PC-9 (cell line): ENCODE measurements around the gene PTTG1IP. TPM values are rescaled to one million over a fixed set of nuclear protein-coding genes. Genes with fewer than 3 reads are reported as not detected.

ENCODE experiments used
- BruUV-seq: library from RNA; stranded (reverse); fragments of 400-500 nt; replicated peaks from 2 replicates; lab custom pipeline; 2021; lab: Mats Ljungman, UMichigan
- CTCF ChIA-PET: fragments of 300-600 bp; sonication (Branson Sonifier 250); formaldehyde crosslinking; loops from one replicate; lab custom pipeline; 2022; ENCODE audit warnings: antibody characterized with exemption; lab: Charles Lee
- POLR2A ChIA-PET: fragments of 300-600 bp; sonication (Branson Sonifier 250); formaldehyde crosslinking; loops from one replicate; lab custom pipeline; 2022; ENCODE audit warnings: antibody characterized with exemption; ENCODE audit not compliant: unreplicated experiment; lab: Charles Lee
- DNase-seq, 2 experiments: peaks; one replicate each; pipeline versions ENCODE4 v3.0.0 to v3.0.0-alpha.2; 2015 to 2022; ENCODE audit warnings: mixed read lengths in 1 of 2
- H2AFZ ChIP-seq: fragments of 200-600 bp; sonication (generic); 2 replicates; pipeline ENCODE4 v1.8.1; 2017; ENCODE audit warnings: antibody characterized with exemption
- H3F3A ChIP-seq: fragments of 200-600 bp; sonication (generic); 2 replicates; pipeline ENCODE4 v1.8.1; 2017; ENCODE audit warnings: antibody characterized with exemption, mild to moderate bottlenecking, low read depth; ENCODE audit not compliant: insufficient read depth
- H3K27ac ChIP-seq: fragments of 200-600 bp; sonication (generic); 2 replicates; pipeline ENCODE4 v1.6.1; 2016; ENCODE audit warnings: mixed run types
- H3K27me3 ChIP-seq: fragments of 200-600 bp; sonication (generic); 2 replicates; pipeline ENCODE4 v1.6.1; 2016; ENCODE audit warnings: low read depth, mixed run types; ENCODE audit not compliant: insufficient read depth
- H3K36me3 ChIP-seq: fragments of 200-600 bp; sonication (generic); 2 replicates; pipeline ENCODE4 v1.6.1; 2016; ENCODE audit warnings: low read depth, mixed run types
- H3K4me1 ChIP-seq: fragments of 200-600 bp; sonication (generic); replicated peaks from 2 replicates; pipeline ENCODE4 v1.6.1; 2016; ENCODE audit warnings: mixed run types; ENCODE audit not compliant: insufficient read depth
- H3K4me2 ChIP-seq: fragments of 200-600 bp; sonication (generic); 2 replicates; pipeline ENCODE4 v1.6.1; 2017; ENCODE audit warnings: mixed run types
- H3K4me3 ChIP-seq: fragments of 200-600 bp; sonication (generic); 2 replicates; pipeline ENCODE4 v1.6.1; 2016; ENCODE audit warnings: mixed run types
- H3K79me2 ChIP-seq: fragments of 200-600 bp; sonication (generic); 2 replicates; pipeline ENCODE4 v1.6.1; 2017; ENCODE audit warnings: low read depth, mixed run types
- H3K9me2 ChIP-seq: fragments of 200-600 bp; sonication (generic); 2 replicates; pipeline ENCODE4 v1.8.1; 2017; ENCODE audit warnings: mild to moderate bottlenecking; ENCODE audit not compliant: insufficient read depth
- H3K9me3 ChIP-seq: fragments of 200-600 bp; sonication (generic); 2 replicates; pipeline ENCODE4 v1.8.1; 2016; ENCODE audit warnings: low read depth; ENCODE audit not compliant: insufficient read depth
- H4K20me1 ChIP-seq: fragments of 200-600 bp; sonication (generic); 2 replicates; pipeline ENCODE4 v1.8.1; 2017; ENCODE audit not compliant: insufficient read depth
- EZH2 ChIP-seq: fragments of 200-600 bp; sonication (generic); IDR thresholded peaks from 2 replicates; pipeline ENCODE4 v1.8.0; 2017; ENCODE audit warnings: antibody characterized with exemption, low read depth
- intact Hi-C: fragments of 100-400 bp; cut with micrococcal nuclease; formaldehyde crosslinking; loops from one replicate; pipeline ENCODE4 v1.10.0; 2022; ENCODE audit not compliant: unreplicated experiment
- total RNA-seq: library from RNA; stranded (reverse); gene quantifications from 2 replicates; pipeline ENCODE4 v1.2.3, GENCODE V29; 2021
- TF ChIP-seq, protein P1 (sequence below): fragments of 200-600 bp; sonication (generic); conservative IDR thresholded peaks from 2 replicates; pipeline ENCODE4 v1.6.1; 2017; ENCODE audit warnings: mixed run types, antibody characterized with exemption, mild to moderate bottlenecking, moderate library complexity

Gene PTTG1IP
- total RNA-seq, 1 experiment from 2014 or later: 174 TPM

DNA sequence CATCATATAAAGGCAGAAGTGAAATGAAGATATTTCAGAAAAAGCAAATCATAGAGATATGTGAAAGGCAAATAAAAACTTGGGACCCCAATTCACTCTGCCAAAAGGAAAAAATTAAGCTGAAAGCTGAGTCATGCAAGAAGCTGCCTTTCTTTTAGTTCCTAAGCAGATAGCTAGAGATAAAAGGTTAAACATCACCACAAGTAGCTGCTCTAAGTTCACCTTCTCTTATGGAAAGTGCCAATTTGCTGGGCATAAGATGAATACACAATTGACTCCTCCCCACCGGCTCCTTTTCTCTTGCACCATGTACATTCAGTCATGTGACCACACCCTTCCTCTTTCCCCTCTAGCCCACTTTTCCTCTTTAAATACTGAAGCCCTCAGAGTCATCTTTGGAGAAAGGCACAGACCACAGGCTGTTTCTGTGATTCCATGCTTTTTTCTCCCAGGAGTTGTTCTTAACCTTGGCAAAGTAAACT lies 50.3 kb downstream of the PTTG1IP start:
- Histone ChIP-seq H4K20me1 (no peaks in the 10 kb centered on the region), H3K36me3 (no peaks in the 10 kb centered on the region), H2AFZ (no peak overlapping the region), H3K4me2 (no peak overlapping the region), H3K4me3 (no peak overlapping the region), H3K27ac (no peak overlapping the region), H3K9me3 (no peaks in the 10 kb centered on the region), H3K27me3 (no peaks in the 10 kb centered on the region), H3K79me2 (no peaks in the 10 kb centered on the region), H3F3A (peaks cover 4% of the 10 kb centered on the region; the same call in 1 of the 2 replicates), H3K4me1 (no peaks in the 10 kb centered on the region), H3K9me2 (no peaks in the 10 kb centered on the region)
- ChIA-PET POLR2A (no interaction called here), CTCF (no interaction called here)
- no TSS peak for BruUV-seq
- intact Hi-C loops: no loop called here
- DNase-seq: no peak
- TF ChIP-seq, protein P1, sequence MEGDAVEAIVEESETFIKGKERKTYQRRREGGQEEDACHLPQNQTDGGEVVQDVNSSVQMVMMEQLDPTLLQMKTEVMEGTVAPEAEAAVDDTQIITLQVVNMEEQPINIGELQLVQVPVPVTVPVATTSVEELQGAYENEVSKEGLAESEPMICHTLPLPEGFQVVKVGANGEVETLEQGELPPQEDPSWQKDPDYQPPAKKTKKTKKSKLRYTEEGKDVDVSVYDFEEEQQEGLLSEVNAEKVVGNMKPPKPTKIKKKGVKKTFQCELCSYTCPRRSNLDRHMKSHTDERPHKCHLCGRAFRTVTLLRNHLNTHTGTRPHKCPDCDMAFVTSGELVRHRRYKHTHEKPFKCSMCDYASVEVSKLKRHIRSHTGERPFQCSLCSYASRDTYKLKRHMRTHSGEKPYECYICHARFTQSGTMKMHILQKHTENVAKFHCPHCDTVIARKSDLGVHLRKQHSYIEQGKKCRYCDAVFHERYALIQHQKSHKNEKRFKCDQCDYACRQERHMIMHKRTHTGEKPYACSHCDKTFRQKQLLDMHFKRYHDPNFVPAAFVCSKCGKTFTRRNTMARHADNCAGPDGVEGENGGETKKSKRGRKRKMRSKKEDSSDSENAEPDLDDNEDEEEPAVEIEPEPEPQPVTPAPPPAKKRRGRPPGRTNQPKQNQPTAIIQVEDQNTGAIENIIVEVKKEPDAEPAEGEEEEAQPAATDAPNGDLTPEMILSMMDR: no peak
- TF ChIP-seq EZH2: no peak

DNA sequence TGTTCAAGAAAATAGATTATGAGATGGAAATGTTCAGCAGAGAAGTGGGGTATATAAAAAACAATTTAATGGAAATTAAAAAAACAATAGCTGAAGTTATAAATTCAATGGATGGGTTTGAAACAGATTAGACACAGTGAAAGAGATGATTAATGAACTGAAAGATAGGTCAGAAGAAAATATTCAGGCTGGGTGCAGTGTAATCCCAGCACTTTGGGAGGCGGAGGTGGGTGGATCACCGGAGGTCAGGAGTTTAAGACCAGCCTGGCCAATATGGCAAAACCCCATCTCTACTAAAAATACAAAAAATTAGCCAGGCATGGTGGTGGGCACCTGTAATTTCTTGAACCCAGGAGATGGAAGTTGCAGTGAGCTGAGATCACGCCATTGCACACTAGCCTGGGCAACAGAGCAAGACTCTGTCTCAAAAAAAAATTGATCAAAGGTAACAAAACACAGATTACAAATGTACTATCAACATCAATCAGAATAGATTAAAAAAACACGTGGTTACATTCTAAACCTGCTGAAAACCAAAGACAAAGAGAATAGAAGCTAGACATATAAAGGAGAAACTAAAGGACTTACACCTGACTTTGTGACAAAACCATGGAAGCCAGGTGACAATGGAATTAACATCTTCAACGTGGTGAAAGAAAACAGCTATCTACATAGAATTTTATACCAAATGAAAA lies 50.9 kb downstream of the PTTG1IP start:
- Histone ChIP-seq H3K9me3 (no peaks in the 10 kb centered on the region), H3K9me2 (no peaks in the 10 kb centered on the region), H3K36me3 (no peaks in the 10 kb centered on the region), H3K79me2 (no peaks in the 10 kb centered on the region), H3K27ac (no peak overlapping the region), H4K20me1 (no peaks in the 10 kb centered on the region), H3K4me2 (no peak overlapping the region), H3K4me3 (no peak overlapping the region), H3K27me3 (no peaks in the 10 kb centered on the region), H2AFZ (no peak overlapping the region), H3F3A (peaks cover 4% of the 10 kb centered on the region; the same call in 1 of the 2 replicates), H3K4me1 (no peaks in the 10 kb centered on the region)
- no TSS peak for BruUV-seq
- ChIA-PET CTCF (no interaction called here), POLR2A (no interaction called here)
- intact Hi-C loops: no loop called here
- TF ChIP-seq, protein P1: no peak
- TF ChIP-seq EZH2: no peak
- no peak for DNase-seq

DNA sequence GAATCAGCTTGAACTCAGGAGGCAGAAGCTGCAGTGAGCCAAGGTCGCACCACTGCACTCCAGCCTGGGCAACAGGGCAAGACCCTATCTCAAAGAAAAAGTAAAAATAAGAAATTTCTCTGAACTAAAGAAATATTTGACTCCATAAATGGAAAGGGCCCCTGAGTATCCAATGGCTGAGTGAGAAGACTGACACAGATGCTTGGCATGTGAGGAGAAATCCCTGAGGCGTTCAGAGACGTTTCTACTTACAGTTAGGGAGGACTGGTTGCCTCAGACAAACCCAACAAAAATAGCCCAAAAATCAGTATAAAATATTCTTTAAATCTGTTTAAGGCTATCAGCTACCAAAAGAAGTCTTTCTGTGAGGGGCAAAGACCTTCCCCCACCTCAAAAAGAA lies 52.6 kb downstream of the PTTG1IP start:
- intact Hi-C loops: no loop called here
- Histone ChIP-seq H3K4me1 (no peaks in the 10 kb centered on the region; the same call in 1 of the 2 replicates), H3K36me3 (no peaks in the 10 kb centered on the region), H4K20me1 (peaks cover 6% of the 10 kb centered on the region; the same call in 1 of the 2 replicates), H3K27me3 (no peaks in the 10 kb centered on the region), H3K27ac (no peak overlapping the region), H3K4me3 (no peak overlapping the region), H3K4me2 (no peak overlapping the region), H3K9me2 (no peaks in the 10 kb centered on the region), H3K9me3 (no peaks in the 10 kb centered on the region), H2AFZ (no peak overlapping the region), H3K79me2 (peaks cover 14% of the 10 kb centered on the region), H3F3A (peaks cover 4% of the 10 kb centered on the region; the same call in 1 of the 2 replicates)
- no TSS peak for BruUV-seq
- TF ChIP-seq EZH2: no peak
- TF ChIP-seq, protein P1: no peak
- ChIA-PET CTCF (no interaction called here), POLR2A (no interaction called here)
- no peak for DNase-seq
